Prostate gland (tissue), 2 donors: Measurements from ENCODE around the gene ASH1L. TPM values are rescaled to one million over a fixed set of nuclear protein-coding genes. Genes with fewer than 3 reads are reported as not detected.
"Not testable (repeated sequence)": the region's sequence is repeated elsewhere in the genome, so short reads cannot be mapped to it uniquely, and the experiment has no call there.

Experiments used
- DNase-seq: peaks from one replicate; pipeline ENCODE4 v3.0.0-alpha.2; 2019; ENCODE audit warnings: low spot score
- H3K27ac ChIP-seq, 2 donors: fragments of 200-600 bp; sonication (generic); 2 replicates each; pipeline ENCODE4 v1.5.1; 2017 to 2019
- H3K27me3 ChIP-seq: fragments of 200-600 bp; sonication (generic); replicated peaks from 2 replicates; pipeline ENCODE4 v1.5.1; 2019; ENCODE audit not compliant: insufficient read depth
- H3K36me3 ChIP-seq, 2 donors: fragments of 200-600 bp; sonication (generic); 1 replicate in 1 of 2; 2 replicates in 1 of 2; pipeline versions ENCODE4 v1.5.1 to v1.8.1; 2017 to 2019
- H3K4me1 ChIP-seq: fragments of 200-600 bp; sonication (generic); replicated peaks from 2 replicates; pipeline ENCODE4 v1.5.1; 2019
- H3K4me3 ChIP-seq, 2 donors: fragments of 200-600 bp; sonication (generic); 2 replicates each; pipeline ENCODE4 v1.5.1; 2017 to 2019
- H3K9me3 ChIP-seq: fragments of 200-600 bp; sonication (generic); 2 replicates; pipeline ENCODE4 v1.5.1; 2017
- CTCF ChIP-seq, 4 experiments: fragments of 200-600 bp in 2 of 4; fragments of 450-650 bp in 2 of 4; sonication (generic) in 2 of 4; IDR thresholded peaks; 1 replicate in 3 of 4; 2 replicates in 1 of 4; pipeline ENCODE4 v1.5.1; 2016 to 2019; ENCODE audit warnings: antibody characterized with exemption in 4 of 4, mild to moderate bottlenecking in 2 of 4, moderate library complexity in 2 of 4
- POLR2A ChIP-seq: fragments of 450-650 bp; IDR thresholded peaks from one replicate; pipeline ENCODE4 v1.6.1; 2016; ENCODE audit warnings: antibody characterized with exemption, mild to moderate bottlenecking
- POLR2AphosphoS5 ChIP-seq: sonication (generic); formaldehyde crosslinking; IDR thresholded peaks from one replicate; pipeline ENCODE4 v1.6.1; 2017; ENCODE audit warnings: antibody characterized with exemption
- WGBS: methylation state at CpG from one replicate; pipeline ENCODE4 v1.1.5; 2018; 5-methylcytosine and 5-hydroxymethylcytosine counted together
- intact Hi-C: fragments of 100-400 bp; cut with DNase I; formaldehyde crosslinking; loops from one replicate; pipeline ENCODE4 v1.14.2; 2022
- total RNA-seq, 2 donors: library from RNA; depleted of rRNA; stranded (reverse); fragments of >200 nt; gene quantifications; one replicate each; pipeline ENCODE4 v1.1.0, GENCODE V29; 2016

The ASH1L gene
- total RNA-seq, 2 donors from 2014 or later, result 53.1 to 66.2 TPM

- Histone ChIP-seq H3K27me3 (no peaks in the 10 kb centered on the region), H3K27ac (no peak overlapping the region), H3K36me3 (no peaks in the 10 kb centered on the region), H3K4me1 (no peaks in the 10 kb centered on the region), H3K9me3 (no peaks in the 10 kb centered on the region), H3K4me3 (no peak overlapping the region)
- 12% methylated on average over 2 of the region's 2 CpGs for WGBS
- no peak for DNase-seq
- TF ChIP-seq CTCF (IDR thresholded peaks at IDR 0.05), result no peak
- no peak for TF ChIP-seq POLR2AphosphoS5
- TF ChIP-seq POLR2A, result no peak
- intact Hi-C loops, result no loop called here
These were observed 40.5 kb downstream of the ASH1L start for GRCh38 chr1:155522069-155522468.

- intact Hi-C loops, result no loop called here
- Histone ChIP-seq H3K27me3 (no peaks in the 10 kb centered on the region), H3K4me1 (no peaks in the 10 kb centered on the region), H3K36me3 (no peaks in the 10 kb centered on the region), H3K4me3 (no peak overlapping the region), H3K27ac (no peak overlapping the region), H3K9me3 (no peaks in the 10 kb centered on the region)
- DNase-seq, result no peak
- WGBS, result 66% methylated on average over 4 of the region's 4 CpGs
- TF ChIP-seq CTCF (IDR thresholded peaks at IDR 0.05) (no peak), POLR2A (no peak), POLR2AphosphoS5 (no peak)
These were observed 44.1 kb downstream of the ASH1L start for GRCh38 chr1:155518484-155518883.

DNA sequence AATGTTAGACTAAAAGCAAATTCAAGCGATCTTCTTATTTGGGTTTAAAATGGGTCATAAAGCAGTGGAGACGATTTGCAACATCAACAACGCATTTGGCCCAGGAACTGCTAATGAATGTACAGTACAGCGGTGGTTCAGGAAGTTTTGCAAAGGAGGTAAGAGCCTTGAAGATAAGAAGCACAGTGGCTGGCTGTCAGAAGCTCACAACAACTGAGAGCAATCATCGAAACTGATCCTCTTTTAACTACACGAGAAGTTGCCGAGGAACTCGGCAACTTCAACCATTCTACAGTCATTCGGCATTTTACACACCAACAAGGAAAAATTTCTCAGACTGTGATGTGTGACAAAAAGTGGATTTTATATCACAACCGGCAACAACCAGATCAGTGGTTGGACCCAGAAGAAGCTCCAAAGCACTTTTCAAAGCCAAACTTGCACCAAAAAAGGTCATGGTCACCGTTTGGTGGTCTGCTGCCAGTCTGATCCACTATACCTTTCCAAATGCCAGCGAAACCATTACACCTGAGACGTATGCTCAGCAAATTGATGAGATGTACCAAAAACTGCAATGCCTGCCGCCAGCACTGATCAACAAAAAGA is 47.9 kb downstream of the ASH1L start:
- Histone ChIP-seq H3K4me3 (no peak overlapping the region), H3K9me3 (no peaks in the 10 kb centered on the region), H3K4me1 (no peaks in the 10 kb centered on the region), H3K27ac (no peak overlapping the region), H3K27me3 (no peaks in the 10 kb centered on the region), H3K36me3 (no peaks in the 10 kb centered on the region)
- TF ChIP-seq CTCF (IDR thresholded peaks at IDR 0.05) (no peak), POLR2AphosphoS5 (no peak), POLR2A (no peak)
- no peak for DNase-seq
- 86% methylated on average over 14 of the region's 14 CpGs for WGBS
- intact Hi-C loops, result no loop called here

DNA sequence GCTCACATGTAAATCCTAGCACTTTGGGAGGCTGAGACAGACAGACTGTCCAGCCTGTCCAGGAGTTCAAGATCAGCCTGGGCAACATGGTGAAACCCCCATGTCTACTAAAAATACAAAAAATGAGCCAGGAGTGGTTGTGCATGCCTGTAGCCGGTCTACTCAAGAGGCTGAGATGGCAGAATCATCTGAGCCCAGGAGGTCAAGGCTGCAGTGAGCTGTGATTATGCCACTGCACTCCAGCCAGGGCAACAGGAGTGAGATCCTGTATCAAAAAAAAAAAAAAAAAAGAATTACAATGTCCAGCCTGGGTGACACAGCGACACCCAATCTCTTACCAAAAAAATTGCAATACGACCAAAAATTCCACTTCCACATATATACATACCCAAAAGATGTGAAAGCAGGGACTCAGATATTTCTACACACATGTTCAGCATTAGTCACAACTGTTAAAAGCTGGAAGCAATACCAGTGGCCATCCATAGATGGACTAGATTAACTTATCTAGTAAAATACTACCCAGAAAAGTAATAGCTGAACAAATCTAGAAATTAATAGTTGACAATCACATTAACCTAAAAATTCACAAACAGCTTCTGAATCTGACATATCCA is 49.2 kb downstream of the ASH1L start:
- DNase-seq, result no peak
- intact Hi-C loops, result no loop called here
- H3K36me3 ChIP-seq, result no peaks in the 10 kb centered on the region
- H3K27ac ChIP-seq, result no peak overlapping the region
- H3K4me3 ChIP-seq, result no peak overlapping the region
- no peaks in the 10 kb centered on the region for H3K4me1 ChIP-seq
- H3K27me3 ChIP-seq, result no peaks in the 10 kb centered on the region
- TF ChIP-seq POLR2AphosphoS5, result no peak
- TF ChIP-seq CTCF (IDR thresholded peaks at IDR 0.05), result no peak
- TF ChIP-seq POLR2A, result no peak
- H3K9me3 ChIP-seq, result no peaks in the 10 kb centered on the region
- 89% methylated on average over 3 of the region's 3 CpGs for WGBS

- H3K27ac ChIP-seq, intact Hi-C loops, H3K27me3 ChIP-seq, DNase-seq, H3K4me3 ChIP-seq, H3K4me1 ChIP-seq, H3K36me3 ChIP-seq, H3K9me3 ChIP-seq: not testable (repeated sequence)
- WGBS, result 90% methylated on average over 6 of the region's 6 CpGs
These were observed 51.2 kb downstream of the ASH1L start for GRCh38 chr1:155511385-155511784.
